ENCODE measurements around the gene TOX4.

DNA sequence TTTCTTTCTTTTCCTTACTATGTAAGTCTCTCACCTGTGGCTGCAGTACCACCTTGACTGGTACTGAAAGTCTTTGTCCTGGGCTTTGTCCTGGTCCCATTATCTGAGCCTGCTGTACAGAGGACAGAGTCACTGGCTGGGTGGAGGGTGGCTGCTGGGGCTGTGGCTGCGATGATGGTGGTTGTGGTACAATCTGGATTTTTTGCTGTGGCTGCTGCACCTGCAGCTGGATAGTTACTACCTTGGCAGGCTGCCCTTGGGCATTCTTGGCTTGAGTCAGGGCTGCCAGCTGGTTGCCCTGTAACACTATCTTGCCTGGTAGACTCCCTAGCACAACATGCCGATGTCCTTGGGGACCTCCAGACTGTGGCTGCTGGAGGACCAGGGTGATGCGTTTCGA lies 48.1 kb upstream of the TOX4 start:
- TF ChIP-seq, protein P1, sequence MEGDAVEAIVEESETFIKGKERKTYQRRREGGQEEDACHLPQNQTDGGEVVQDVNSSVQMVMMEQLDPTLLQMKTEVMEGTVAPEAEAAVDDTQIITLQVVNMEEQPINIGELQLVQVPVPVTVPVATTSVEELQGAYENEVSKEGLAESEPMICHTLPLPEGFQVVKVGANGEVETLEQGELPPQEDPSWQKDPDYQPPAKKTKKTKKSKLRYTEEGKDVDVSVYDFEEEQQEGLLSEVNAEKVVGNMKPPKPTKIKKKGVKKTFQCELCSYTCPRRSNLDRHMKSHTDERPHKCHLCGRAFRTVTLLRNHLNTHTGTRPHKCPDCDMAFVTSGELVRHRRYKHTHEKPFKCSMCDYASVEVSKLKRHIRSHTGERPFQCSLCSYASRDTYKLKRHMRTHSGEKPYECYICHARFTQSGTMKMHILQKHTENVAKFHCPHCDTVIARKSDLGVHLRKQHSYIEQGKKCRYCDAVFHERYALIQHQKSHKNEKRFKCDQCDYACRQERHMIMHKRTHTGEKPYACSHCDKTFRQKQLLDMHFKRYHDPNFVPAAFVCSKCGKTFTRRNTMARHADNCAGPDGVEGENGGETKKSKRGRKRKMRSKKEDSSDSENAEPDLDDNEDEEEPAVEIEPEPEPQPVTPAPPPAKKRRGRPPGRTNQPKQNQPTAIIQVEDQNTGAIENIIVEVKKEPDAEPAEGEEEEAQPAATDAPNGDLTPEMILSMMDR (conservative IDR thresholded peaks at IDR 0.05), result no peak
- no peak for TF ChIP-seq ZFX (IDR thresholded peaks at IDR 0.05)

All from C4-2B (cell line).